ENCODE measurements around the gene SHFL. TPM values are rescaled to one million over a fixed set of nuclear protein-coding genes. Genes with fewer than 3 reads are reported as not detected.
A peak's percentile ranks its signal among the peaks of the same experiment; 100 is the strongest.

Gene SHFL
- total RNA-seq, 4 donors from 2014 or later, result 23.4 to 31.6 (median 26.2) TPM

DNA sequence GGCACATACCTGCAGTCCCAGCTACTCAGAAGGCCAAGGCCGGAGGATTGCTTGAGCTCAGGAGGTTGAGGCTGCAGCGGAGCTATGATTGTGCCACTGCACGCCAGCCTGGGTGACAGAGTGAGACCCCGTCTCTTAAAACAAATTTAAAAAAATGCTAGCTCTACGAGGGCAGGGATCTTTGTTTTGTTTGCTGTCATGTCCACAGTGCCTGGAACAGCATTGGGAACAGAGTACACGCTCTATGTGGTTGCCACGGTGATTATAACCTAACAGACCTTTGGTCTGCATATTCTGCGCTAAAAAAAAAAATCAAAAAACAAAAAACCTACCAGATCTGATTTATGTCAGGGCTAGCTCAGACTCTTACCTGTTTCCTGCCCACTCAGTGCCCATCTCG lies 2.2 kb upstream of the SHFL start:
- 68 to 77% methylated on average over 7 to 9 of the region's 9 CpGs for WGBS, 2 donors (ENCODE audit: low coverage in 1 of 2)
- no peak for ATAC-seq

DNA sequence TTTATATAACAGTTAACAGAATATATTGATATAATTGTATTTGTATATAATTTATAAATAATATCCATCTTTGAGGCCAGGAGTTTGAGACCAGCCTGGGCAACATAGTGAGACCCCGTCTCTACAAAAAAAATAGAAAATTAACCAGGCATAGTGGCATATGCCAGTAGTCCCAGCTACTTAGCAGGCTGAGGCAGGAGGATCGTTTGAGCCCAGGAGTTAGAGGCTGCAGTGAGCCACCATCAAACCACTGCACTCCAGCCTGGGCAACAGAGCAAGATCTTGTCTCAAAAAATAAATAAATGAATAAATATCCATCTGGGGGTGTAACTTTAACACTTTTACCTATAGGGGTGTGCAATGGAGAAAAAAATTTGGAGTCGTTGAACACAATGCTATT lies 1.3 kb upstream of the SHFL start:
- Histone ChIP-seq H3K36me3 (peaks cover 0 to 10% of the 10 kb centered on the region in 2 donors), H3K27ac (no peak overlapping the region), H3K27me3 (no peaks in the 10 kb centered on the region), H3K9me3 (no peaks in the 10 kb centered on the region), H3K4me3 (no peak overlapping the region), H3K4me1 (peaks cover 0 to 15% (median 0%) of the 10 kb centered on the region in 3 donors)
- WGBS, 2 donors (ENCODE audit: low coverage in 1 of 2), result 56 to 83% methylated on average over 1 to 2 of the region's 3 CpGs
- no peak for ATAC-seq
- TF ChIP-seq POLR2A (IDR thresholded peaks at IDR 0.05) (no peak), POLR2AphosphoS5 (IDR thresholded peaks at IDR 0.05) (no peak), EP300 (IDR thresholded peaks at IDR 0.05) (no peak)
- TF ChIP-seq, protein P1, sequence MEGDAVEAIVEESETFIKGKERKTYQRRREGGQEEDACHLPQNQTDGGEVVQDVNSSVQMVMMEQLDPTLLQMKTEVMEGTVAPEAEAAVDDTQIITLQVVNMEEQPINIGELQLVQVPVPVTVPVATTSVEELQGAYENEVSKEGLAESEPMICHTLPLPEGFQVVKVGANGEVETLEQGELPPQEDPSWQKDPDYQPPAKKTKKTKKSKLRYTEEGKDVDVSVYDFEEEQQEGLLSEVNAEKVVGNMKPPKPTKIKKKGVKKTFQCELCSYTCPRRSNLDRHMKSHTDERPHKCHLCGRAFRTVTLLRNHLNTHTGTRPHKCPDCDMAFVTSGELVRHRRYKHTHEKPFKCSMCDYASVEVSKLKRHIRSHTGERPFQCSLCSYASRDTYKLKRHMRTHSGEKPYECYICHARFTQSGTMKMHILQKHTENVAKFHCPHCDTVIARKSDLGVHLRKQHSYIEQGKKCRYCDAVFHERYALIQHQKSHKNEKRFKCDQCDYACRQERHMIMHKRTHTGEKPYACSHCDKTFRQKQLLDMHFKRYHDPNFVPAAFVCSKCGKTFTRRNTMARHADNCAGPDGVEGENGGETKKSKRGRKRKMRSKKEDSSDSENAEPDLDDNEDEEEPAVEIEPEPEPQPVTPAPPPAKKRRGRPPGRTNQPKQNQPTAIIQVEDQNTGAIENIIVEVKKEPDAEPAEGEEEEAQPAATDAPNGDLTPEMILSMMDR (IDR thresholded peaks at IDR 0.05), result no peak

More for the DNA sequence above, 2.2 kb upstream of the SHFL start:
- Histone ChIP-seq H3K27ac (no peak overlapping the region), H3K9me3 (no peaks in the 10 kb centered on the region), H3K4me1 (peaks cover 0 to 15% (median 0%) of the 10 kb centered on the region in 3 donors), H3K4me3 (no peak overlapping the region), H3K27me3 (peaks cover 8% of the 10 kb centered on the region), H3K36me3 (peaks cover 0 to under 1% of the 10 kb centered on the region in 2 donors)
- TF ChIP-seq EP300 (IDR thresholded peaks at IDR 0.05), result no peak
- no peak for TF ChIP-seq POLR2AphosphoS5 (IDR thresholded peaks at IDR 0.05)

DNA sequence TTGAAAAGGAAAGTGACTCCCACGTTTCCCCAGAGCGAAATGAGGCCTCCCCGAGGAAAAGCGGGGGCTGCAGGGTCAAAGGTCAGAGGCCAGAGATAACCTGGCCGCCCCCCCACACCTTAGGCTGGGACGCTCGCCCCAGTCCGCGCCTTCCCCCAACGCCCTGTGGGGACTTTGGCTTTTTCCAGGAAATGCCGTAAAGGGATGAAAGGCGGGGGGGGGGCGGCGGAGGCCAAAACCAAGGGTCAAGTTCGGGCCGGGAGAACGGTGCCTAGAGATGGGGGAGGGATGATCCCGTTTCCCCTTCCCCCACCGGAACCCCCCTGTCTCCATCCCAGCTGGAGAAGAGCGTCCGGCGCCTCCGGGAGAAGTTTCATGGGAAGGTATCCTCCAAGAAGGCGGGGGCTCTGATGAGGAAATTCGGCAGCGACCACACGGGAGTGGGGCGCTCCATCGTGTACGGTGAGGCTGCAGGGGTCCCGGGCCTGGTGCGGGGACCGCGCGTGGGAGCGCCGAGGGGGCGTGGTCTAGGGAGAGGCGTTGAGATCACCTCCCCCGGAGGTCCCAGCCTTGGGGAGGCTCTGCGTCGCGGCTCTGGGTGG lies 575 bp downstream of the SHFL start:
- WGBS, 2 donors (ENCODE audit: low coverage in 1 of 2), result no CpG with 5 or more reads among the region's 43 CpGs
- peak; percentile 19 for ATAC-seq
- Histone ChIP-seq H3K27me3 (no peaks in the 10 kb centered on the region), H3K9me3 (no peaks in the 10 kb centered on the region), H3K36me3 (peaks cover 0 to 29% of the 10 kb centered on the region in 2 donors), H3K4me1 (peaks cover 0 to 15% (median 0%) of the 10 kb centered on the region in 3 donors), H3K27ac (peak overlapping the region; percentile 75 to 94 (median 92)), H3K4me3 (peak overlapping the region; percentile 88 to 98)
- no peak for TF ChIP-seq POLR2A (IDR thresholded peaks at IDR 0.05)
- TF ChIP-seq POLR2AphosphoS5 (IDR thresholded peaks at IDR 0.05), result no peak
- TF ChIP-seq, protein P1 (IDR thresholded peaks at IDR 0.05), result no peak
- no peak for TF ChIP-seq EP300 (IDR thresholded peaks at IDR 0.05)

DNA sequence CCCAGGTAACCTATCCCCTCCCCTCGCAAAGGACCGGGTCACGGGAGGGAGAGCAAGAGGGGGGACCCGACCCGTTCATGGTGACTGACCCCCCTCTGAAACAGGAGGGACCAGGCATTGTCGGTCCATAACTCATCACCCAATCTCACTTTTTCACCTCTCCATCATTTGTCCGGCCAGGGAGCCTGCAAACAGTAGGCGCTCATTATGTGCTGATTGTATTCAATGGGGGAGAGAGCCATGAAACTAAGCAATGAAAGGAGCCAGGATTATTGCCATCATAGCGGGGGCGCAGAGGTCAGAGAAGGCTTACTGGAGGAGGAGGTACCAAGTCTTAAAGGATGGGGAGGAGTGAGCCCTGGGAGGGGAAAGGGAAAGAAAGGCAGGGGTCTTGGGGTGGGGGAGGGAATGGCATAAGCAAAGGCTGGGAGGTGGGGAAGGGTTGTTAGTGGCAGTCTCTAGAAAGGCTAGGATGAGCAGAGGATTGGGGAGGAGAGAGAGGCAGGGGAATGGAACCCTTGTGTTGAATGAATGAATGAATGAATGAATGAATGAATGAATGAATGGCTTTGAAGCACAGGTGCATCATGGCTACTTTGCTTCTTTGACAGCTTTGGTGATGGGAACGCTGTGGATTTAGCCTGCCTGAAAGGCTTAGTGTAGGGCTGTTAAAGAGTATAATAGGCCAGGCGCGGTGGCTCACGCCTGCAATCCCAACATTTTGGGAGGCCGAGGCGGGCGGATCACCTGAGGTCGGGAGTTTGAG lies 1.4 kb downstream of the SHFL start:
- Histone ChIP-seq H3K4me1 (peaks cover 0 to 15% (median 0%) of the 10 kb centered on the region in 3 donors), H3K9me3 (no peaks in the 10 kb centered on the region), H3K27ac (peak overlapping the region in 3 of 4 donors; percentile 92 to 94 (median 93)), H3K4me3 (peak overlapping the region in 1 of 2 donors; percentile 98), H3K27me3 (no peaks in the 10 kb centered on the region), H3K36me3 (peaks cover 0 to 37% of the 10 kb centered on the region in 2 donors)
- WGBS, 2 donors (ENCODE audit: low coverage in 1 of 2), result 83 to 94% methylated on average over 11 to 12 of the region's 18 CpGs
- TF ChIP-seq EP300 (IDR thresholded peaks at IDR 0.05), result no peak
- TF ChIP-seq POLR2A (IDR thresholded peaks at IDR 0.05), result no peak
- TF ChIP-seq, protein P1 (IDR thresholded peaks at IDR 0.05), result no peak
- no peak for TF ChIP-seq POLR2AphosphoS5 (IDR thresholded peaks at IDR 0.05)
- no peak for ATAC-seq

DNA sequence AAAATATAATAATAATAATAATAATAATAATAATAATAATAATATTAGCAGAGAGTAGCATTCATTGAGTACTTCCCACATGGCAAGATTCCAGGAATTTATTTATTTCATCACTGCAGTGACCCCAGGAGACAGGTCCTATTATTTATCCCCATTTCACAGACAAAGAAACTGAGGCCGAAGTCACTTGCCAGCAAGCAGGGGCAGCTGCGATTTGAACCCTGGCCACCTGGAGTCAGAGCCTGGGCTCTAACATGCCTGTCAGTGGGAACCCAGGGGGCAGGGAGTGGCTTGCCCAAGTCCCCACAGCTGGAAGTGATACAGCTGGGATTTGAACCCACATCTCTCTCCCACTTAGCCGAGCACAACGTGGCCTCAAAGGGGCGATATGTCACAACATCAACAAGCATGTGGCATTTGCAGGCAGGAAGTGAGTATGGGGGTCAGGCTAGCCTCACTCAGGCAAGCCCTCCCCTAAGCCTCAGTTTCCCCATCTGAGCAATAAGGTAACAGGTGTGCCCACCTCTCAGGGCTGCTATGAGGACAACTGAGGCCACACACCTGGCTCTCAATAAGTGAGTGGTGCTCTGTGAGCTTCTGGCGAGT lies 2.9 kb downstream of the SHFL start:
- no peak for ATAC-seq
- Histone ChIP-seq H3K27me3 (no peaks in the 10 kb centered on the region), H3K36me3 (peaks cover 0 to 49% of the 10 kb centered on the region in 2 donors), H3K4me1 (peaks cover 0 to 15% (median 0%) of the 10 kb centered on the region in 3 donors), H3K4me3 (no peak overlapping the region), H3K9me3 (no peaks in the 10 kb centered on the region), H3K27ac (no peak overlapping the region)
- WGBS, 2 donors (ENCODE audit: low coverage in 1 of 2), result 85 to 90% methylated on average over 2 of the region's 6 CpGs
- TF ChIP-seq POLR2AphosphoS5 (IDR thresholded peaks at IDR 0.05) (no peak), EP300 (IDR thresholded peaks at IDR 0.05) (no peak), POLR2A (IDR thresholded peaks at IDR 0.05) (no peak)
- TF ChIP-seq, protein P1 (IDR thresholded peaks at IDR 0.05), result no peak

All from gastroesophageal sphincter (tissue), 4 donors.